NCI-H2171 (cell line): ENCODE results near the gene HOXB8.

ENCODE experiments used
- DNase-seq: peaks from one replicate; lab custom pipeline; 2025; lab: John Stamatoyannopoulos, UW

Gene HOXB8

DNA sequence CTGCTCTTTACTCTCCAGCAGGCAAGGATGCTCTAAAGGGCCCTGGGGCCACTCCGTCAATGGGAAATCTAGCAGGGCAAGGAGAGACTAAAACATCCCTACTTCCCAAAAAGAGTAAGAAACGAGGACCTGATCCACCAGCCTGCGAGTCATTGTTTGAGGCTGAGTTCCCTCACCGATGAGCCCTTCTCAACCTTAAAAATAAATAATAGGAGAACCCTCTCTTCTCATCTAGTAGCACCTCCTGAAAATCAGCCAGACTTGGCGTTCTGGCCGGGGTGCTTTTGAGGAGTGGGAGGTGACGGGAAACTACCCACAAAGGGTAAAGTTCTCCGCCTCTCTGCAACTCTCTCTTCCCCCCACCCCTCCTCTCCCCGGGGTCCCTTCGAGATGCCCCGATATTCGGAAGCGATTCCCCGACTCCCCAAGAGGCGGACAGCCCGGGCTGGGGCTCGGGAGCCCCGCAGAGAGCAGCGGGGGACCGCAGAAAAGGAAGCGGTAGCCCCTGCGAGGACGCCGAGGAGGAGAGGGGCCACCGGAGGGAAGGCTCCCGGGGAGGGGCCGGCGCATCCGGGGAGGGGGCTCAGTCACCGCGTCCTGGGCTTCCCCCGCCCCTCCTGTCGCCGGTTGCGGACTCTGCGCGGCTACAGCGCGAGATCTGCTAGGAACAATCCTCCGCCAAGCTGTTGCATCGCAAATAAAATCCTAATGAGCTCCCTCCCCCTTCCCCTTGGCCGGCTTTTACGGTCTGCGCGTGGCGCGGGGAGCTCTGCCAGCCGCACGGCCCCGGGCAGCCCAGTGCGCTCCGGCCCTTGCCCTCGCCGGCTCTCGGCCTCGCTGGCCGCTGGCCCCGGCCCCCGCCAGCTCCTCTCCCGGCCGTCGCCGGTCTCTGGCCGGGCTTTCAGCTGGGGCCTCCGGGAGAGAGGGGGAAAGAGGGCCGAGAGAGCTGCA, 9.7 kb upstream of the HOXB8 start:
- DNase-seq: no peak

DNA sequence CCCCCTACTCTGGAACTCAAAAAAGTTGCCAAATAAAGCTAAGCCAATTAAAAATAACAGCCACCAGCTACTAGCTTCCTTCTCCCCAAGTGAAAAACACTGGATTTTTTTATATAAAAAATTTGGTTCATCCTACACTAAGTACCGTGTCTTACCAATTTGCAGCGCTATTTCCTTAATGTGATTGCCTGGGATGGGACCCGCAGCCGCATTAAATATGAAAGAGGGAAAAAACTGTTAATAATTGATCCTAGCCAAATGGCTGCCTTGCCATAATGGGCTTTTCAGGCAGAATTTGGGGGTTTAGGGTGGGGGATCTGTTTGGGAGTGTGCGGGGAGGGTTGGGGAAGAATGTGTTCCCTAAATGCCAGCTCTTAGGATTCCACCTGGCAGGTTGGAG, 9.0 kb upstream of the HOXB8 start:
- no peak for DNase-seq

DNA sequence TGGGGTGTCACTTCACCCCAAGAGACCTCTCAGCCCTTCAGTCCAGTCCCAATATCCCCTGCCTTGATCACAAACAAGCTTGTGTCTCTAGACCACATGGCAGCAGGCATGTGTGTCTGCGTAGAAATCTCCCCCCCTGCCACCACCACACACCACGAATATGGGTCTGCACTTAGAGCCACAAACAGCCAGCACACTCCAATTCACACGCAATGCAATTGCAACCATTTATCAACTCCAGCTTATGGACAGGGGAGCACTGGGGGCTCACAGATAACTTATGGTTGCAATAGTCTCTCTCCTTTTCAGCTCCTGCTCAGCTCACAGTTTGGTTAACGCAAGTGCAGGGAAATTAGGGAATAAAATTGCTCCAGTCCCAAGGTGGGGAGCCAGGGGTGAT, 8.5 kb upstream of the HOXB8 start:
- no peak for DNase-seq

DNA sequence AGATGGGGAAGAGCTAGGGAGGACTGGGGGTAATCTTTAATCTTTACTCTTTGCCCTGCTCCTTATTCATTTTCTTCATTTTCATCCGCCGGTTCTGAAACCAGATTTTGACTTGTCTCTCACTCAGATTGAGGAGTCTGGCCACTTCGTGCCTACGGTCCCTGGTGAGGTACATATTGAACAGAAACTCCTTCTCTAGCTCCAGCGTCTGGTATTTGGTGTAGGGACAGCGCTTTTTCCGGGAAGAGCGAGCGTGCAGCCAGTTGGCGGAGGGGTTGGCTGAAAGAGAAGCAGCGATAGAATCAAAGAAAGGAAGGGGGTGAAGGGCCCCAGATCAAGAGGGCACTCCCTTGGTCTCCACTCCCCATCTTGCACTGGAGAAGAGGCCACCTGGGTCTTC, 7.8 kb upstream of the HOXB8 start:
- no peak for DNase-seq

DNA sequence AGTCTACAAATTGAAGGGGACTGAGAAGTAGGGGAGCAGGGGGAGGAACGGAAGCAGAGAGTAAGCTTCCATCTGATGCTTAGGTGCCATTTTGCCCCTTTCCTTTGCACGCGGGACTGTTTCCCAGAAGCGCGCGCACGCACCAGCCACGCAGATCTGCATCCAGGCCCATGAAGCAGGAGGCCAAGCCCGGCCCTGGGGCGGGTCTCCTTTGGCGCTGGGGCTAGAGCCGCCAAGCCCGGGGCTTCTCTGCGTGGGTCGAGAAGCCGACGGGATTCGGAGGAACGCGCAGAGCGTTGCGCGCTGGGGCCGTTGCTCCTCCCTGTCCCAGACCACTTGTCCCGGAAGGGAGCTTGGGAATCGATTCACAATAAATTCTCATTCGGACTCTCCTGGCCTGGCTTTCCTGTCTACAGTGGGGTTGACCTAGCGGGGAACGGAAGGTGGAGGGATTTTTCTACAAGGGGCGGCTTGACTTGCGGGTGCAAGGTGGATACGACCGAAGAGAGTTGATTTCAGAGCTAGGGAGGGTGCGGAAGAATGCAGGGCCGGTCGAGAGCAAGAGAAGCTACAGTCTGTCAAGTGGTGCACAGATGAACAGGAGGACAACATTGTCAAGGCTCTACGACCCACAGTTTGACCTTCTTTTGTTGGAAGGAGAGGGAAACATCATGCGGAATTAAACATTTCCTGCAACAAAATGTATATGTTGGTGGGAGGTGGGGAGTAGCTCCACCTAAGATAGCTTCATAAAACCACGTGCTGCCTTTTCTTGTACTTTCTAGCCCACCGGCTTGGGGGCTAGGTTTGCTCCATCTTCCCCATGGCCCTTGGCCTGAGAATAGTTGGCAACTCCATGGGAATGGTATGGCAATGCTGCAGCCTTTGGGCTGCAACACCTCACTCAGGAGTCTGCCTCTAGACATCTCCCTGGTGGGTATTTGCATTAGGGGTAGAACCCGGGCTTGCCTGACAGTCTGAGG, 6.6 kb upstream of the HOXB8 start:
- no peak for DNase-seq

DNA sequence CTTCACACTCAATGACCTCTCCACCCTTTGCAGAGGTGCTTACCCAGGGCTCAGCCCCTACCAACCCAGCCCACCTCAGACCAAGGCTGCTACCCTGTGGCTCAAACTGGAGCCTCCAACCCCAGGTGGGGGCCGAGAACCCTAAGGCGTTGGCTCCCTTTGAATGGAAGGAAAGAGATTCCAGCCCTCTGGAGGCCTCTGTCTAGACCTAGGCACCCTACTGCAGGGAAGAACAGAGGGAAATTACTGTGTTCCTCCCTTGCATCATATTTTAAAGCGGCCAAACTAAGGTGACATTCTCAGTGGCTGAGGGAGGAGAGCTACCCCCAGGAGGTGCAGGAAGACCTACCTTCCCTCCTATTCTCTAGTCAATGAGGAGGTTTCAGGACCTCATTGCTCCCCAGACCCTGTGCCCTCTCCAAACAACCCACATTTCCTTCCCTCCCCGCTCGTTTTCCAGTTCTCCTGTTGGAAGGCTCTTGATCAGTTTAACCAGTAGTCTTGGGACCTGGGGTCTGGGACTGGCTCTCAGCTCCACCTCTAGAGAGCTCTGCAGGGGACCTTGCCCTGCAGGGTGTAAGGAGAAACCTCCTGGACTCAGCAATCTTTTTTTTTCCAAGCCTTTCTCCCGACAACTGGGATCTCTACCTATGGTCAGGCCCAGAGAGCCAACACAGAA, 5.5 kb upstream of the HOXB8 start:
- DNase-seq: no peak

DNA sequence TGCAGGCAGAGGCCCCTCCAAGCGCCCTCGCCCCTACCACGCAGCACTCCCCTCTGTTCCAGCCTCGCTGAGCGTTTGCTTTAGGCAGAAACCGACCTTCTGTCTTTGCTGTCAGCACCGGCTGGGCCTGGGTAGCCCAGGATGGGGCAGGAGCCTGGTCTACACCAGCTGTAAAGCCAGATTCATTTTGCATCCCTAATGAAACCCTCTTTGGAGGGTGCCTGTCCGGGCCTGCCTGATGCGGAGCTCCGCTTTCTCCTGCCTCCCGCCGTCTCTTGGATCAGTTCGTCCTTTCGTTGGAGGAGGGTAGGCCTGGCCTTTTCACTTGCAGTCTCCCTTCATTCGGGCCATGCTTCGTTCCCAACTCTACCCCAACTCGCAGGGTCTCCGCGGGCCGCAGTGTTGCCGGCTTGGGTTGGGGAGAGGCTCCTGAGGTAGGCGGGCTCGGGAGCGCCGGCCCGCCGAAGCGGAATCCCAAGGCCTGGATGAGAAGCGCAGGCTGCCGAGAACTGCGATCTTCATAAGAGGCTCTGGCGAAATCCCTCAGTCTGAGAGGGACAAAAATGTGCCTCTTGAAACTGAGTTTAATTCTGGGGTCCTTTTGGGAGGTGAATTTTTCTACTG, 4.8 kb upstream of the HOXB8 start:
- no peak for DNase-seq

DNA sequence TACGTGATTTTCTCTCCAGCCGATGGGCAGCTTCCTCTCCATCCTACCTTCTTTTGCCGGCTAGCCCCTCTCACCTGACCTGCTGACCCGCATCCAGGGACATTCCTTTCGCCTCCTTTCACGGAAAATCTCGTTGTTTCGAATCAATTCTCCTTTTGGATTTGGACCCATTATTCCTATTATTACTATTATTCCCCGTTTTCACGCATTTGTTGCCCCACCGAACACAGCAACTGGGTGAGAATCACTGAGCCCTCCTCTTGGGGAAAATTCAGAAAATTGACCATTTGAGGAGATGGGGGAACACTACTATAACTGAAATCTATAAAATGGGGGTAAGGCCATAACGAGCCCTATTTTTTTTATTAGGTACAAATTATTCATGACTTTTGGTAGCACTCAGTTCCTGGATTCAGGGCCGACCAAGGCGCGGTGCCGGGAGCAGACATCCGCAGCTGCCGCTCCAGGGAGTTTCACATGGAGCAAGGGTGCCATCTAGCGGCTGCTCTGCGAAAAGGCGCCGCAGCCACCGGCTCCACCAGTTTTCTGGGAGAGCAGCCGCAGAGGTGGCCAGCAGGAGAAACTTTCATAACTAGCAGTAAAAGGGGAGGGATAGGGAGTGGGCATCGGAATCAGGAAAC, 3.3 kb upstream of the HOXB8 start:
- peak; percentile 59 for DNase-seq

DNA sequence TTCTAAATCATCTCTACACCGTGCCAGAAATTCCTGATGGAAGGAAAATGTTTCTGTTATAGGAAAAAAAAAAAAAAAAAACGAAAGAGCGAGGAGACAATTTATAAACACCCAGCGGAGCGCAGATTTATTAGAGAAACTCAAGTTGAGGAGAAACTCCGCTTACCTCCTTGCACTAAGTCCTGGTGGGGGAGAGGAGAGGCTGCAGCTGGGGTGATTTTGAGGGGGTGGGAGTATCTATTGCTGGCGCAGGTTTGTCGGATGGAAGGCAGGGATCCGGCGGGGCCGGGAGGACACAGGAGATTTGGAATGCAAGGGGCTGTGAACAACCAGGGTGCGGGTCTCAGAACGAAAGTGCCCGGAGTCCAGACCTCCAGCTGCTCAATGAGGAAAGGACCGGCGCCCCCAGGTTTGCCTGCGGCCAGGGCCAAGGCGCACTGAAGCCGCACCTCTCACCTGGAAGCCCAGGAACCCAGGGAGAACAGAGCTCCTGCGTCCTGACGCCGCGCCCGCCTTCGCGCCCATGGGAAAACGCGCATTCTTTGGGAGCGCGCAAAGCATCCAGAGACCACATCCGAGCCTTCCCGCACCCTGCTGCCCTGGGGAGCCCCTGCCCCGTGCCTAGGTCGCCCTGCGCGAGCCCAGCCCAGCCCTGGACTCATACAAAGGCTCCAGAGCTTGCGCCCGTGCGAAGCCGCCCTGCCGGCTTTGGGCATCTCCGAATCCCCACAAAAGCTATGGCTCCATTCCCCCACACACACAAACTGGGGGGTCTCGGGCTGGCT, 2.6 kb upstream of the HOXB8 start:
- DNase-seq: no peak

DNA sequence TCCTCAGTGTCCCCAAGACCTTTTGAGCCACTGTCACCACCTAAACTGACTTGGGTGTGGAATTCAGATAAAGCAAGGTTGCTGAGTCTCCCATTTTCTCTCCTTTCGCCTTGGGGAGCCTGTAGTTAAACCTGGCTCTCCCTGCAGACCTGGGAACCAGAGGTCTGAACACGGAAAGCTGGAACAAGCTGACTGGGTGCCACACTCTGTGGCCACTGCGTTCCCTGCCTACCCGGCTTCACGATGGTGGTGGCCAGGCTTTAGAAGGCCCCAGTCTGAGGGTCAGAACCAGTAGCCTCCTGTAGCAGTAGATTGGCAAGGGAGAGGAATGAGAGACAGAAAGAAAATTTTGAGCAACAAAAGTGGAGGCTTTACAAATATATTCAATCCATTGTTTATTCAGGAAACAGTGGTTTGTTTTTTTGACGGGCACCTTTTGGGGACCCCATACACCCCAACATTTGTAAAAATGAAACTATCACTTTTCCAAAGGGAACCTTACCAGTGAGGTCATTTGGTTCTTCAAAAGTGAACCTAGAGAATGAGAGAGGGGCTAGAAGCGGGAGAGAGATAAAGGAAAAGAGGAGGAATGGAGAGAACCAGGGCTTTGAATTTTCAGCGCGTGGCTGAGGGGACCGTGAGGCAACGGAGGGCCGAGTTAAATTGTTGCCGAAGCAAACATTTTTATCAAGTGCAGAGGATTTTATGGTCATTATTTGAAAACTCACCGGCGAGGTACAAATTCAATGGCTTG, 1.8 kb upstream of the HOXB8 start:
- DNase-seq: no peak

DNA sequence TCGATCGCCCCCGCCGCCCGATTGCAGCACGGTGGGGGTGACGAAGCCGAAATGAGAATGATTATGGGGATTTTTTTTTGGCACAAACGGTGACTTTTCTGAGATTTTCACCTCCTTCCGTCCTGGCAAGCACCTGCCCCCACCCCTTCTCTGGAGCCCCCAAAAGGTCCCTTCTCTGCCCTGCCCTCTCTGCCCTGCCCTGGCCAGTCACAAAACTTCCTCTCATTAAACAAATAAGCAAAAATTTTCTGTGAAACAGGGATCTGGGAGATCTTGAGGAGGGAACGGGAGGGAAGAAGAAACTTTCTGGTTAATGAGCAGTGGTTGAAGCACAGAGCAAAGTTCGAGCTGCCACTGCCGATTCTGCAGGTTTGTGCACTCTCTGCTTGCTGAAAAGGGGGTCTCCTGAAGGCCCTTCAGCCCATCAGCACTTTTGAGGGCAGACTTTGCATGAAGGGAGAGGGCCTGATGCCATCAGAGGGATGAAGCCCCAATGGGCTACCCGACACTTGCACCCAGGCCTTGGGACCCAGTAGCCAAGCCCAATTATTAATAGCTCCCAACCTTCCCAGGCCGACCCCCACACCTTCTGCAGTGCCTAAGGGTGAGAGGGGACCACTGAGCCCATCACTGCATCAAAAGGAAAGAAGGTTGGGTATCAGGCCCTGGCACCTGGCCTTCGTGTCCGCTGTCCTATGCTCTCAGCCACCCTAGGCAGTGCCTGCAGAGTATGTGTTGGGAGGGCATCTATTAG, 1.0 kb upstream of the HOXB8 start:
- no peak for DNase-seq

DNA sequence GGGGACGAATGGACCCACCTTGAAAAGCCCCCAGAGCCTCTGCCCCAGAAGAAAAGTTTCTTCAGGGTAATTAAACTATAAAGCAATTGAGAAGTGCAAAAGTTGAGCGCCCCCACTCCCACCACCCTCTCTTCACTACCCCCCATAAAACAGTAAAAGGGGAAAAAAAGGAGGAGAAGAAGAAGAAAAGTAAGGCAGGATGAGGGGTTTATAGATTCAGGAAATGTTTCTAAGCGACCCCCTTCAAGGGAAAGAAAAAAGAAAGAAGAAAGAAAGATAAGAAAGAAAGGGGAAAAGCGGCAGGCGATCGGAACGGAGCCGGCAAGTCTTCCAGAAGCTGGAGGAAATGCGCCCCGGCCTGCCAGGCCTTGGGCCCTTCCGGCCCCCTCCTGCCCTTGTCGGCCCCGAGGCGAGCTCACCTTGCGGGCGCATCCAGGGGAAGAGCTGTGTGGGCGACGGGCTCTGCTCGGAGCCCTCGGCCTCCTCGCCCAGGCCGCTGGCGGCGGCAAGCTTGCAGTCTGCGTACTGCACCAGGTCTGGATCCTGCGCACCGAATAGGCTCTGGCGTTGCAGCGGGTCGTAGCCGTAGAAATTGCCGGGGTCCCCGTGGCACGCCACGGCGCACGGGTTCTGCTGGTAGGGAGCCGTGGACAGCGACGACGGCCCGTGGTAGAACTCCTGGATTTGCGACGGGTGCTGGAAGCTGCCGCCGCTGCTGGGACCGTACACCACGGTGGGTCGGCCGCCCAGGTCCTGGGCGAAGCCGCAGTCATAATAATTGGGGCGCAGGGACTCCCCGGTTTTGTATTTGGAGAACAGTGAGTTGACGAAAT, 1.0 kb downstream of the HOXB8 start:
- no peak for DNase-seq

DNA sequence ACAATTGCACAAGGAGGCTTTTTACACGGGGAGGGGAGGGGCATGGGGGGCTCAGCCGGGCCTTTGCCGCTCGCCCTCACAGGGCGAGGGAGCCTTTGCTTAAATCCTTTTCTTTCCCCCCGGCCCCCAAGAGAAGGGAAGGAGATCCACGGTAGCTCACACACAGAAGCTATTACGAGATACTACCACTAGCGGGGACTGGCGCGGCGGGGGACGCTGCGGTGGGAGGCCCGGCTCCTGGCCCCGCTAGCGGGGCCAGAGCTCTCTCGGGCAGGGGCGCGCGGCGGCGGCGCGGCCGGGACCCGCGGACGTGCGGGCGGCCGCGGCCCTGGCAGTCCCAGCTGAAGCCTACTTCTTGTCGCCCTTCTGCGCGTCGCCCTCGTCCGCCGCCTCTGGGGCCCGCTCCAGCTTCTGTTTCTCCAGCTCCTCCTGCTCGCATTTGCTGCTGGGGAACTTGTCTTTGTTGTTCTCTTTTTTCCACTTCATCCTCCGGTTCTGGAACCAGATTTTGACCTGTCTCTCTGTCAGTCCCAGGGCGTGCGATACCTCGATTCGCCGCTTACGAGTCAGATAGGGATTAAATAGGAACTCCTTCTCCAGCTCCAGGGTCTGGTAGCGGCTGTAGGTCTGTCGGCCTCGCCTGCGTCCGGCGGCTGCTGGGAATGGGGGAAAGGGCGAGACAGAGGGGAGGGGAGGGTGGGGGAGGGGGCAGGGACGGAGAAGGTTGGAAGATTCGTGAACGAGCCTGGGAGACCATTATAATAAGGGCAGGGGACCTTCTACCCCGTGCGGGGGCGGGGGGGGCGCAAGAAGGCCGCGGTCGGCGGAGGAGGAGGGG, 2.0 kb downstream of the HOXB8 start:
- no peak for DNase-seq

DNA sequence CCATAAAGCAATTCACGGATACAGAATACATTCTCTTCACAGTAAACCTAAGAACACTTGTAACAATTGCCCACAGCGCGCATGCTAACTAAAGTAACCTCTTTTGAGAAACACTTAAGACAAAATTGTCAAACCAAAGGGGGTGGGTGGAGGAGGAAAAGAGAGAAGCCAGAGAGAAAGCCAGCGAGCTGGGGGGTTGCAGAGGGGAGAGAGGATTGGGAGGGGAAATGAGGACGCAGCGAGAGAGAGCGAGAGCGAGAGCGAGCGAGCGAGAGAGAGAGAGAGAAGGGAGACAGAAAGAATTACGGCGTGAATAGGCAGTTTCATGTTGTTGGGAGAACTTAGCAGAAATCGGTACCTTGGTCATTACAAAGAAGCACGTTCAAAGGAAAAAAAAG, 2.6 kb downstream of the HOXB8 start:
- DNase-seq: no peak

DNA sequence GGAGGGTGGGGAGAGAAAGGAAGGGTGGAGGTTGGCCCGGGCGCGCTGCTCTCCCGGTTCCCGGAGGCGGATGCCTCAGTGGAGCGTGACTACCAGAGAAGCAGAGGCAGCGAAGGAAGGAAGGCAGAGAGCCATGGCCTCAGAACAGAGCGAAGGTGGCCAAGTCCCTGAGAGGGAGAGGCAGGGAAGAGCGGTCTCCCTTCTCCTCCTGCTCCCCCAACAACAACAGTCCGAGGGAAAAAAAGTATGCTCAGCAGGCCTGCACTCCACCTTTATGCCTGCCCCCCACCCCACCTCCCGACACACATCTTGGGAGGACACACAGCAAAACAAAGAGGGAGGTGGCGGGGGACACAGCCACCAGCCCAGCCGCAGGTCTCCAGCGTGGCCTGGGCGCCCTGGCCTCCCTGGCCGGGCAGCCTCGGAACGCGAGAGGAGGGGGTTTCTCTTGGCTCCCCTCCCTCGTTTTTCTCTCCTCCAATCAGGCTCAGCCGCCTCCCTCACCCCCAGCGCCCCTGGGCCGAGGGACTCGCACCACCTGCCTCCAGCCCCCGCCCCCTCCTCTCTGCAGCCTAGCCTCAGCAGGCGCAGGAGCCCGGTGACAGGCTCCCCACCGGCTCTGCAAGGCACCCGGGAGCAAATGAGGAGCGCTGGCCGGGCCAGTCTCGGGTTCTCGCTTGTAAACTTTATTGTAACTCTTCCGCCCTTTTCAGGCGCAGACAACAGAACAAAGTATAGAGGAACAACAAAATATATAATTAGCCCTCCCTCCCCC, 3.2 kb downstream of the HOXB8 start:
- DNase-seq: no peak

DNA sequence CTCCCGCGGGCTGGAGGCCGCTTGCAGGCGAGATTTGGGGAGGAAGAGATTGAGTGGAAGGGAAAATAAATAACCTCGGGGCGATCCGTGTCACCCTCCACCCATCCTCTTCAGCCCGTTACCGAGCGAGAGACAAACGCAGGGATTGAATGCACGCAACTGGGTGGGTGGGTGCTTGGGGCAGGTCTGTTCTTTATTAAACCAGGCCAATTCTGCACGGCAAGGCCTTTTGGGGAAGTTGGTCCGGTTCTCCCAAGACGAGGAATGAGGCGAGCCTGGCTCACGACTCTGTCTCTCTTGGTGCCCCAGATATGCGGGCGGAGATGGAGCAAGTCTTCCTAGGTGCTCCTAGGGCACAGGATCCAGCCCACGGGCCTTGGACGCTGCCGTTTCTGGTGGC, 3.9 kb downstream of the HOXB8 start:
- no peak for DNase-seq
